Astrocyte of the spinal cord (primary cell): ENCODE data around the gene COL4A4.

ENCODE experiments used
- DNase-seq: peaks from one replicate; pipeline ENCODE4 v3.0.0; 2011; ENCODE audit warnings: low read depth, low spot score
- H3K4me3 ChIP-seq: 2 replicates; pipeline ENCODE4 v1.5.1; 2011; ENCODE audit warnings: low read depth, mild to moderate bottlenecking, low read length, moderate library complexity
- CTCF ChIP-seq: IDR thresholded peaks from 2 replicates; pipeline ENCODE4 v1.5.1; 2012; ENCODE audit warnings: low read depth, mild to moderate bottlenecking, low read length, inconsistent platforms
- in situ Hi-C: cut with HindIII; loops from 2 replicates; pipeline ENCODE4 v1.10.0; 2017; ENCODE audit warnings: low sequenced_read_pairs

Gene COL4A4

DNA sequence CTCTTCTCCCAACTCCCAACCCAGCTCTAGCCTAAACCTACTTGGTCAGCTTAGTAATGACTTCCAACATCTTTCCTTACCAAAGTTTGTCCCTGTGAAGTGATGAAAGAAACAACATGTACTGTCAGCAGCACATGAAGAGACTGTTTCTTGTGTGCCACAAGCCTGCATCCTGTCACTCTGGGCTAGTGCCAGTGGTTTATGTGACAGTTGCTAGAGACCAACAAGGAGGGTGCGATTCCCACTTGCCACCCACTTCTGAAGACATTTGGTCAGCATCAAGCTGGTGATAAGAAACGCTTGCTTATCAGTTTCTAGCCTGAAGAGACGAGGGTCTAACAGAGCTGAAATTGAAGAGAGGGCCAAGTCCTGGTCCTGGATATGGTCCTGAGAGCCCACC, 132.6 kb downstream of the COL4A4 start:
- no peak for TF ChIP-seq CTCF
- in situ Hi-C loops = no loop called here
- no peak overlapping the region for H3K4me3 ChIP-seq
- DNase-seq = no peak

DNA sequence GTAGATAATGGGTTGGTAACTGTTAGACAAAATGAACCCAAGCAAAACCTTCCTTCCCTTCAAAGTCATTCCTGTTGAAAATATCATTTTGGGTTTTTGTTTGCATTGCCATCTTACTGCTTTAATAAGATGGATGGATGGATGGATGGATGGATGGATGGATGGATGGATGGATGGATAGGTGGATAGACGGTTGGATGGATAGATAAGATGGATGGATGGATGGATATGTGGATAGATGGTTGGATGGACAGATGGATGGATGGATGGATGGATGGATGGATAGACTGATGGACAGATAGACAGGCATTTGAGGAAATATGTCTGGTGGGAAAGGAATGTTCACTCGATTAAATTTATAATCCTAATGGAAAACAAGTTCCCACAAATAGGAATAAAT, 133.2 kb downstream of the COL4A4 start:
- DNase-seq = no peak
- no peak overlapping the region for H3K4me3 ChIP-seq
- in situ Hi-C loops = no loop called here
- no peak for TF ChIP-seq CTCF

- in situ Hi-C loops = no loop called here
- no peak overlapping the region for H3K4me3 ChIP-seq
- DNase-seq = no peak
- TF ChIP-seq CTCF = no peak
These were observed 134.4 kb downstream of the COL4A4 start for GRCh38 chr2:227029426-227030105.

GRCh38 chr2:227025510-227025909, 138.5 kb downstream of the COL4A4 start:
- TF ChIP-seq CTCF = no peak
- in situ Hi-C loops = no loop called here
- DNase-seq = no peak
- H3K4me3 ChIP-seq = no peak overlapping the region

GRCh38 chr2:227022608-227023007, 141.4 kb downstream of the COL4A4 start:
- in situ Hi-C loops = no loop called here
- H3K4me3 ChIP-seq = no peak overlapping the region
- no peak for TF ChIP-seq CTCF
- no peak for DNase-seq

DNA sequence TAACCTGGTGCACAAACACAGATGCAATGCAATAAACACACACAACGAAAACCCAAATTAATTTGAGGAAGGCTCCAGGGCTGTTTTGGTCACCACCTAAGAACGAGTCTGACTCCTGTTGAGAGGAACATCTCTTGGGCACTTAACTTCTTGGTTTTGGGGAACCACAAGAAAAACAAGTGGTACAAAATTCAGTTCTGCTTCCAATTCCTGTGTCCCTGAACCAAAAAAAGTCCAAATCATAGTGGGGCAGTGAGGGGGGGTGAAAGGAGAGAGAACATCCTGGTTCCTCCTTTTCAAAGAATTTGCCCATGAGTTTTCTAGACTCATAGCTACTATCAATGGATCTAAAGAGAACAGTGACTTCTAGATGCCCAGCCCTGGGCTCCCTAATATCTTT, 143.6 kb downstream of the COL4A4 start:
- DNase-seq = no peak
- TF ChIP-seq CTCF = no peak
- in situ Hi-C loops = no loop called here

More for the DNA sequence above, 143.6 kb downstream of the COL4A4 start:
- H3K4me3 ChIP-seq = no peak overlapping the region
